A549 (cell line): ENCODE data around the gene SHISA6.

Source experiments
- CEBPB ChIP-seq, 2 experiments: fragments of >200 bp in 1 of 2; sonication (Bioruptor Twin) in 1 of 2; formaldehyde crosslinking in 1 of 2; IDR thresholded peaks; 2 replicates each; pipeline ENCODE4 v1.6.1; 2012 to 2016
- CHD2 ChIP-seq: fragments of 150-350 bp; IDR thresholded peaks from 2 replicates; pipeline ENCODE4 v1.6.1; 2014; ENCODE audit warnings: low read length; ENCODE audit not compliant: partially characterized antibody
- EP300 ChIP-seq, 2 experiments: fragments of >200 bp; sonication (Bioruptor Twin); formaldehyde crosslinking; IDR thresholded peaks; 2 replicates in 1 of 2; 3 replicates in 1 of 2; pipeline ENCODE4 v1.6.1; 2016 to 2017
- JUN ChIP-seq, 2 experiments: fragments of >200 bp; sonication (Bioruptor Twin); formaldehyde crosslinking; IDR thresholded peaks; 2 replicates in 1 of 2; 3 replicates in 1 of 2; pipeline ENCODE4 v1.6.1; 2016 to 2017
- POLR2A ChIP-seq: IDR thresholded peaks from 2 replicates; pipeline ENCODE4 v1.6.1; 2012; ENCODE audit warnings: mild to moderate bottlenecking, low read length
- RFX5 ChIP-seq: fragments of 450-650 bp; IDR thresholded peaks from 2 replicates; pipeline ENCODE4 v1.7.1; 2014; ENCODE audit warnings: antibody characterized with exemption, mild to moderate bottlenecking, moderate library complexity
- SMC3 ChIP-seq: fragments of >200 bp; sonication (Bioruptor Twin); formaldehyde crosslinking; IDR thresholded peaks from 3 replicates; pipeline ENCODE4 v1.6.1; 2018; ENCODE audit warnings: inconsistent platforms
- TF ChIP-seq, protein P1 (sequence below): fragments of >200 bp; sonication (Bioruptor Twin); formaldehyde crosslinking; IDR thresholded peaks from 3 replicates; pipeline ENCODE4 v1.5.1; 2016

DNA sequence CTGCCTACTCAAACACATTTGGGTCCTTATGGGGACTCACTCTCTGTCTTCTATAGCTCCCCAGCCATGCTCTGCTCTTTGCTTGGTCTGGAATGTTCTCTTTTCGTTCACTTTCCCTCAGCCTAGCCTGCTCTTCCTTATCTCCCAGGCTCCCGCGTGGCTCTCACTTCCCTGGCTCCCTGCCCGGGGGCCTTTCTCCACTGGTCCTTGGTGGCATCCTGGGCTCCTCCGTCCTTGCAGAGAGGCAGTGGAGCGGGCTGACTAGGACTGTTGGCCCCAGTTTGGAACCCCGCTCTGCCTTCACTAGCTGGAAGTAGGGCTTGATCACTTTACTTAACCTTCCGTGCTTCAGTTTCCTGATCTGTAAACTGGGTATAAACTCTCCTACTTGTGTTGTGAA is 31.2 kb downstream of the SHISA6 start:
- TF ChIP-seq, protein P1, sequence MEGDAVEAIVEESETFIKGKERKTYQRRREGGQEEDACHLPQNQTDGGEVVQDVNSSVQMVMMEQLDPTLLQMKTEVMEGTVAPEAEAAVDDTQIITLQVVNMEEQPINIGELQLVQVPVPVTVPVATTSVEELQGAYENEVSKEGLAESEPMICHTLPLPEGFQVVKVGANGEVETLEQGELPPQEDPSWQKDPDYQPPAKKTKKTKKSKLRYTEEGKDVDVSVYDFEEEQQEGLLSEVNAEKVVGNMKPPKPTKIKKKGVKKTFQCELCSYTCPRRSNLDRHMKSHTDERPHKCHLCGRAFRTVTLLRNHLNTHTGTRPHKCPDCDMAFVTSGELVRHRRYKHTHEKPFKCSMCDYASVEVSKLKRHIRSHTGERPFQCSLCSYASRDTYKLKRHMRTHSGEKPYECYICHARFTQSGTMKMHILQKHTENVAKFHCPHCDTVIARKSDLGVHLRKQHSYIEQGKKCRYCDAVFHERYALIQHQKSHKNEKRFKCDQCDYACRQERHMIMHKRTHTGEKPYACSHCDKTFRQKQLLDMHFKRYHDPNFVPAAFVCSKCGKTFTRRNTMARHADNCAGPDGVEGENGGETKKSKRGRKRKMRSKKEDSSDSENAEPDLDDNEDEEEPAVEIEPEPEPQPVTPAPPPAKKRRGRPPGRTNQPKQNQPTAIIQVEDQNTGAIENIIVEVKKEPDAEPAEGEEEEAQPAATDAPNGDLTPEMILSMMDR = no peak
- TF ChIP-seq RFX5 (no peak), CHD2 (no peak), EP300 (IDR thresholded peaks at IDR 0.05) (no peak), JUN (IDR thresholded peaks at IDR 0.05) (no peak), SMC3 (no peak), POLR2A (no peak), CEBPB (IDR thresholded peaks at IDR 0.05) (no peak)
